Measurements from ENCODE around the gene PDCD6IP.
"Not testable (repeated sequence)": the region's sequence is repeated elsewhere in the genome, so short reads cannot be mapped to it uniquely, and the experiment has no call there.

Gene PDCD6IP, protein sequence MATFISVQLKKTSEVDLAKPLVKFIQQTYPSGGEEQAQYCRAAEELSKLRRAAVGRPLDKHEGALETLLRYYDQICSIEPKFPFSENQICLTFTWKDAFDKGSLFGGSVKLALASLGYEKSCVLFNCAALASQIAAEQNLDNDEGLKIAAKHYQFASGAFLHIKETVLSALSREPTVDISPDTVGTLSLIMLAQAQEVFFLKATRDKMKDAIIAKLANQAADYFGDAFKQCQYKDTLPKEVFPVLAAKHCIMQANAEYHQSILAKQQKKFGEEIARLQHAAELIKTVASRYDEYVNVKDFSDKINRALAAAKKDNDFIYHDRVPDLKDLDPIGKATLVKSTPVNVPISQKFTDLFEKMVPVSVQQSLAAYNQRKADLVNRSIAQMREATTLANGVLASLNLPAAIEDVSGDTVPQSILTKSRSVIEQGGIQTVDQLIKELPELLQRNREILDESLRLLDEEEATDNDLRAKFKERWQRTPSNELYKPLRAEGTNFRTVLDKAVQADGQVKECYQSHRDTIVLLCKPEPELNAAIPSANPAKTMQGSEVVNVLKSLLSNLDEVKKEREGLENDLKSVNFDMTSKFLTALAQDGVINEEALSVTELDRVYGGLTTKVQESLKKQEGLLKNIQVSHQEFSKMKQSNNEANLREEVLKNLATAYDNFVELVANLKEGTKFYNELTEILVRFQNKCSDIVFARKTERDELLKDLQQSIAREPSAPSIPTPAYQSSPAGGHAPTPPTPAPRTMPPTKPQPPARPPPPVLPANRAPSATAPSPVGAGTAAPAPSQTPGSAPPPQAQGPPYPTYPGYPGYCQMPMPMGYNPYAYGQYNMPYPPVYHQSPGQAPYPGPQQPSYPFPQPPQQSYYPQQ

DNA sequence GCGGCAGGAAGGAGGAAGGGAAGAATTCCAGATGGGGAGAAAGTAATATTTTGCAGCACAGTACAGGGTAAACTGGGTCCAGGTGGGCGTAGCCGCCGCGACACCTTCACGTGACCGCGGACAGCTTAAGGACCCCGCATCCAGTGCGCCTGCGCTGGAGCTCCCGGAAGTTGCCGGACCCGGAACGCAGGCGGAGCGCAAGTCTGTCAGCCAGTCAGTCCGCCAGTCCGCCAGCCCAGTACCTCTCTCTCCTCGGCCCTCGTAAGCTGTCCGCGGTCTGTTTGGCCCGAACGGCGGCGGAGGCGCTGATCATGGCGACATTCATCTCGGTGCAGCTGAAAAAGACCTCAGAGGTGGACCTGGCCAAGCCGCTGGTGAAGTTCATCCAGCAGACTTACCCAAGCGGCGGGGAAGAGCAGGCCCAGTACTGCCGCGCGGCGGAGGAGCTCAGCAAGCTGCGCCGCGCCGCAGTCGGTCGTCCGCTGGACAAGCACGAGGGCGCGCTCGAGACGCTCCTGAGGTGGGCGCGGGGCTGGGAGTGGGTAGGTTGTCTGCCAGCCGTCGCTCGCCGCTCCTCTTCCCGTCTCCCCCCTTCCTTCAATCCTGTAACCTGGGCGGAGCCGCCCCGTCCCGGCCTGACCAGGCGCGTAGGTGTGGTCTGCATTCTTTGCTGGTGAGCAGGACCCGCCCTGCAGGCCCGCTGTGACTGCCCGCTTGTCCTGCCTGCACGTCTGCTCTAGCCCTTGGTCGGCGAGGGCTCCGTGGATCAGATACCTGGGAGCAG lies at the start of gene PDCD6IP:
Gene PDCD6IP (plus strand): TSS at position 213 of the 784 bp plus-strand sequence. CDS start 99 bp downstream, at position 312.
- DNase-seq (ENCODE audit: low spot score): peak; percentile 86

DNA sequence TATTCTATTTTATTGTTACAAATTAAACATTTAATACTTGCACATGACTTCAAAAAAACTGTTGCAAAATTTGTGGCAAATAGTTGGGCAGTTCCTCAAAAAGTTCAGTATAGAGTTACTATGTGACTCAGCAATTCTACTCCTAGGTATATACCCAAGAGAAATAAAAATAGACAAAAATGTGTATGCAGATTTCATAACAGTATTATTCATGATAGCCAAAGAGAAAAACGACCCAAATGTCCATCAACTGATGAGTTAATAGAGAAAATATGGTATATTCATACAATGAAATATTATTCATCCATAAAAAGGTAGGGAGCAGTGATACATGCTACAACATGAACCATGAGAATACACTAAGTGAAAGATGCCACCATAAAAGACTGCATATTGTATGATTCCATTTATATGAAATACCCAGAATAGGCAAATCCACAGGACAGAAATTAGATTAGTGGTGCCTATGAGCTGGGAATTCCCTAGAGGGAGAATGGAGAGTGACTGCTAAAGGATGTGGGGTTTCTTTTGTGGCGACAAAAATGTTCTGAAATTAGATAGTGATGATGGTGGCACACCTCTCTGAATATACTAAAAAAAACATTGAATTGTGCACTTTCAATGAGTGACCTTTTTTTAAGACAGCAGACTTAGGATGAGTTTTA lies 48.8 kb upstream of the PDCD6IP start:
- DNase-seq (ENCODE audit: low spot score): no peak

DNA sequence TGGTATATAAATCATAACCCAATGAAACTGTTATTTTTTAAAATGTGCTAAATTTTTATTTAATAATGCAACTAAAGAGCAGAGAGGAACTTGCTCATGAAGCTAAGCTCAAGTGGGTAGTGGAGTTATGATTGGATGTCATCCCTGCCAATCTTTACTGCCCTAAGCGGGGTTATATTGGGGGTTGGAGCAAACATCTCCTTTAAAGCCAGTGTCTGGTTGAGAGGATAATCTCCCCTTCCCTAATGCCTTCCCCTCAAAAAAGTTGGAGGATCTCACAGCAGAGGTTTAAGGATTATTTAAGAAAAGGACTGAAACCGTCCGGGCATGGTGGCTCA lies 48.2 kb upstream of the PDCD6IP start:
- DNase-seq (ENCODE audit: low spot score): no peak

DNA sequence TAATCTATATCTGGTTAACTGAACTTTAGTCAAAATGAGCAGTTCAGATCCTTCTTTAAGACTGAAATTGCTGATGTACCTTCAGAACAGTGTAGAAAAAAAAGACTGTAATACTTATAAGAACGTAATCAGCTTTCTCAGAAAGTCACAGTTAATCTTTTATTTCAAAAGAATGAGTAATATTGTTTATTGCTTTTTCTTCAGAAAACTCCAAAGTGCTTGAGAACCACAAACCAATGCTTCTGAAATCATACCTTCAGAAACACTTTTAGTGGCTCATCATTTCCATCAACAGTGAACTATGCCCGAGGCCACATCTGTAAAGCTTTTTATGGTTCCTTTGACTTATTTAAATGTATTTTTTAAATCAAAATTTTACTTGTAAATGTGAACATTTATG lies 47.1 kb upstream of the PDCD6IP start:
- no peak for DNase-seq (ENCODE audit: low spot score)

DNA sequence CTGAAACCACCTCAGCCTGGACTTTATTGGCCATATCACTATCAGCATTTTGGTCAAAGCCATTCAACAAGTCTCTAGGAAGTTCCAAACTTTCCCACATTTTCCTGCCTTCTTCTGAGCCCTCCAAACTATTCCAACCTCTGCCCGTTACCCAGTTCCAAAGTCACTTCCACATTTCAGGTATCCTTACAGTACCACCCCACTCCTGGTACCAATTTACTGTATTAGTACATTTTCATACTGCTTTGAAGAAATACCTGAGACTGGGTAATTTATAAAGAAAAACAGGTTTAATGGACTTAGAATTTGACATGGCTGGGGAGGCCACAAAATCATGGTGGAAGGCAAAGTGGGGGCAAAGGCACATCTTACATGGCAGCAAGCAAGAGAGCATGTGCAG lies 44.0 kb upstream of the PDCD6IP start:
- not testable (repeated sequence) for DNase-seq (ENCODE audit: low spot score)

DNA sequence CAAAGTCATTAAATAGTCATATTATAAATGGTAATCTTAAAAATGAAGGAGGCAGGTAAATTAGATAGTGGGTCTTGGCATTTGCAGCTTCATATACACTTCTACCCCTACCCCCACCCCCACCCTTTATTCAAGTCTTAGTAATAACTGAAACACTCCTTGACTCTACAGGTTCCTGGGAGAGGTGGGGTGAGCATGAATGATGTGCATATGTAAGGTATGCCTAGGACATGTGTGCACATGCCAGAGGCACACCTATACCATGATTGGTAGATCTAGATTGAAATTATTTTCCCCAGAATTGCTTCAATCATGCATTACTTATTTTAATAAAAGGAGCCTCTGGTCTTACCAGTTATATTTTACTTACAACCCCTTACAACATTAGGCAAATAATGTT lies 40.1 kb upstream of the PDCD6IP start:
- DNase-seq (ENCODE audit: low spot score): no peak

DNA sequence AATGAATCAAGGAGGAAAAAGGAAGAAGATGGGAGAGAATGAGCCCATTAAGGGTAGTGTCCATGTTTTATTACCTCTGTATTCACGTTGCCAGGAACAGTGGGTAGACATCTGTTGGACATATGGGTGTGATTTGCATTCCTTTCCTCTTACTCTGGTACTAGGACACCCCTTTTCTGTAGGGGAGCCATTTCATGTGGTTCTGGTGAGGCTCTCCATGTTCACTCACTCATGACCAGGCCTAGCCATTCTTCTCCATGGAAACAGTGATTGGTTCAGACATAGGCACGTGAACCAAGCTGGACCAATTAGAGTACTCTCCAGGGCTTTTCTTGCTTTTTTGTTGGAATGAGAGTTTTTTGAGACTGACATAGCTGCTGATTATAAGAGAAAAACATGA lies 39.6 kb upstream of the PDCD6IP start:
- no peak for DNase-seq (ENCODE audit: low spot score)

DNA sequence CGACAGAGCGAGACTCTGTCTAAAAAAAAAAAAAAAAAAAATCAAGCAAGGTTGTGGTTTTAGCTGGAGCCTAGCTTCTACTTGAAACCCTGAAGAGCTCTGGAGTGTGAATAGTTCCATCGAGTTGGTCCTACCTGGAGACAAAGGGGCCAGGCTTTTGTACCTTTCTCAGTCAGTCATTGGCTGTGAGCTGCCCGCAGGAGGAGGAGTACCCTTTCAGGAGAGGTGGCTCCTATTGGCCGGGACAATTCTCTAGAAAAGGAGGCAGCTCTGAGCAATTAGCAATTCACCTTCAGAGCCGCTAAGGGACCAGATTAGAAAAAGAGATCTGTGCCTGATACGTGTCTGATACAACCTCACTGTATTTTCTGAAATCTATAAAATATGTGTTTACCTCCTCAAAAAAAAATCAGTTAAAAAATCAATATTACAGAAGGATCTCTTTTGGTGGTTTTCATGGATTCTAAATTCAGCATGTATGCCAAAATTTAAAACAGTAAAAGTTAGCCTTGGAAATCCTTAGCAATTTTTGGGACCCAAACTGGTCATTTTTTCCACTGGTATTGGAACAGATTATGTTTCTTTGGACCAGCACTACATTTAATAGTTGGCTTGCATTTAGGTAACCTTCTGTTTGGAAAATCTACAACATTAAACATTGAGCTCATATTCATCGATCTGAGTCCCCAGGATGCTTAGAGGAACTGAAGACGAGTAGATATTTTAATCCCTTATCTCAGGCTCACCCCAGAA lies 29.7 kb upstream of the PDCD6IP start:
- DNase-seq (ENCODE audit: low spot score): no peak

DNA sequence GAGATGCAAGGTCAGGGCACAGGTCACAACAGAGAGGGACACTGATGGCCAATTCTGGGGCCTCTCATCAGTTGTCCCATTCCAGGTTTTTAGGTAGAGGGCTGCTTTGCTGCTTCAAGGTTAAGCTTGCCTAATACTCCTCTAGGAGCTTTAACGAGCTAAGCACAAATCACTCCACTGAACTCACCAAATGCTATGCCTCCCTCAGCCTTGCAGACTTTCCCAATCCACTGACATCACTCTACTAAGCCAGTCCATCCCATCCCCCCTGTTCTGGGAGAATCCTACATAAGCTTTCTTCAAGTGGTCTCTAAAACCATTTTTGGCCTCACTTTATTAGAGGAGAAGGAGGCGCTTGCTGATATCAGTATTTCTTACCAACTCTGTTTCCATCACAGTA lies 24.8 kb upstream of the PDCD6IP start:
- DNase-seq (ENCODE audit: low spot score): no peak

DNA sequence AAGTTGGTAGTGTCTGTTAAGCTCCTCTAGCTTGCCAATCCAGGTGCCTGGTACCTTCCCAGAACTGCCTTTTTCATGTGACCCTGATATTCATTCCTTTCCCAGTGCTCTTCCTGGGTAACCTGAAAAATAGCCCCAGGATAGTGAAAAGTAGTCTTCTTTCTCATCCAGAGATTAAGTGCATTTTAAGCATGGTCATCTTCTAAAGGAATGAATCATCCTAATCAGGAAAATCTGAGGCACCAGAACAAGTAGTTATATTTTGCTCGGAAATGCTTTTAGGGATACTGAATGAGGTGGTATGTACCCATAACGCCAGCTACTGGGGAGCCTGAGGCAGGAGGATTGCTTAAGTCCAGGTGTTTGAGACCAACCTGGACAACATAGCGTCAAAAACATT lies 23.1 kb upstream of the PDCD6IP start:
- DNase-seq (ENCODE audit: low spot score): no peak

DNA sequence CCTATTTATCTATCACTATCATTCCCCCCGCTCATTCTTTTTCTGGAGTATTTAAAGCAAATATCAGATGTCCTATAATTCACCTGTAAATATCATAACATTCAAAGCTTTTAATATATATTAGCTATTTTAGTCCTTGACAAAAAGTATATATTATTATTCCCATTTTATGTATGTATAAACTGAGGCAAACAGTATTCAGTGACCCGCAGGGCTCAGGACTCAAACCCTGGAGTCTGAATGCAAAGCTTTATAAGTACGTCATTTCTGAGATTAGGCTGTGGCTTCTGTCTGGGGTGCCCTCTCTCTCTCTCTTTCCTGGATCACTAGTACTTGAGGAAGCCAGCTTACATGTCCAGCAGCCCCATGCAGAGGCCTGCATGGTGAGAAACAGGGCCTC lies 20.4 kb upstream of the PDCD6IP start:
- no peak for DNase-seq (ENCODE audit: low spot score)

DNA sequence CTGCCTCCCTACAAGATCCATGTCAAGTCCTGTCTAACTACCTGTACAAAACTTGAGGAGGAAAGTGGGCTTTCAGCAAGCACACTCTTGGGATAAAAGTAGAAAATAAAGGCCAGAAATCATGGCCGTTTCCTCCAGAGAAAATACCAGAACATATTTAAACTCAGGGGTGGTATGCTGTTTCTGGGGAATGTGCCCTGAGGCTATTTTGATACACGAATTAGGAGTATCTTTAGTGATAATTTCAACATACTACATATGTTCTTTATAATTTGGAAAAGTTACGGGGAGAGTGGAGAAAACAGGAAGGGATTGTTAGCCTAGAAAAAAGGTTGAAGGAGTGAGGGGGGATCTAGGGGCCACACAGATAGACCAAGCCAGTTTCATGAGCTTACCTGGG lies 18.7 kb upstream of the PDCD6IP start:
- no peak for DNase-seq (ENCODE audit: low spot score)

DNA sequence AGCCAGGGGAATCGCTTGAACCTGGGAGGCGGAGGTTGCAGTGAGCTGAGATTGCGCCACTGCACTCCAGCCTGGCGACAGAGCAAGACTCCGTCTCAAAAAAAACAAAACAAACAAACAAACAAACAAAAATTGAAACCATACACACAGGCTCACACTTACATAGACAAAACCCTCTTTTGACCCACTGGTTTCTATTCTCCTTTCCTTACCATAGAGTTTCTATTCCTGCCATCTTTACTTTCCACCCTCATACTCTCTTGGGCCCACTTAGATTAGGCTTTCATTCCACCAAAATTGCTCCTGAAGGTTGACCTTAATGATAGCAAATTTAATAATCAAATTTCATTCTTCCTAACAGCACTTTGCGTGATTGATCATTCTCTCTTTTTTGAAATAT lies 17.0 kb upstream of the PDCD6IP start:
- DNase-seq (ENCODE audit: low spot score): not testable (repeated sequence)

DNA sequence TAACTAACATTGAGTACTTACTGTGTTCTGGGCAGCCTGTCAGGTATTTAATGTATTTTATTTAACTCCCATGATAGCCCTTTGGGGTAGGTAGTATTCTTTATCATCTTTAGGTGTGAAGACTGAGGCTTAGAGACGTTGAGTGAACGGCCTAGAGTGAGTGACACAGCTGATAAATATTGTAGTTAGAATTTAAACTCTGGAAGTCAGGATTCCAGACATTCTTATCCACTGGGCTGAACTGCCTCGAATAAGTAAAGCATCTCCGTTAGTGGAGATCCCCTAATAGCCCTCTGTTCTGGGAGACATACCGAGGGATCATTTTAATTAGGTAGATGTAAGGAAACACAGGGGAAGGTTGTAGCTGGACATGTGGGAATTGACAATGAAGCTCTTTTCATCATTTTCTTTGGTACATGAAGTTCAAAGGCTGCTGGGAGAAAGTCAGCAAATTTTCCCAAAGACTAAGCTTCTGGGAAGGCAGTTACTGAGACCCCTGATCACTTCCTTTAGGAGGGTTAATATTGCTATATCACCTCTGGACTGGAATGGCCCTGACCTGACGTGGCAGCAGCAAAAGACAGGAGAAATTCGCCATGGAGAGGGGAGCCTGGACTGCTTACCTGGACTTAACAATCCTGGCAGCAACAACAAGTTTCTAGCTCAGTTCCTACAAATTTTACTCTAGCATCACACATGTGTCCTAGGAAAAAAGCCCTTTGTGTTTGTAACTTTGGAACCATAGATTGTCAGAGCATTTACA lies 11.7 kb upstream of the PDCD6IP start:
- DNase-seq (ENCODE audit: low spot score): no peak

DNA sequence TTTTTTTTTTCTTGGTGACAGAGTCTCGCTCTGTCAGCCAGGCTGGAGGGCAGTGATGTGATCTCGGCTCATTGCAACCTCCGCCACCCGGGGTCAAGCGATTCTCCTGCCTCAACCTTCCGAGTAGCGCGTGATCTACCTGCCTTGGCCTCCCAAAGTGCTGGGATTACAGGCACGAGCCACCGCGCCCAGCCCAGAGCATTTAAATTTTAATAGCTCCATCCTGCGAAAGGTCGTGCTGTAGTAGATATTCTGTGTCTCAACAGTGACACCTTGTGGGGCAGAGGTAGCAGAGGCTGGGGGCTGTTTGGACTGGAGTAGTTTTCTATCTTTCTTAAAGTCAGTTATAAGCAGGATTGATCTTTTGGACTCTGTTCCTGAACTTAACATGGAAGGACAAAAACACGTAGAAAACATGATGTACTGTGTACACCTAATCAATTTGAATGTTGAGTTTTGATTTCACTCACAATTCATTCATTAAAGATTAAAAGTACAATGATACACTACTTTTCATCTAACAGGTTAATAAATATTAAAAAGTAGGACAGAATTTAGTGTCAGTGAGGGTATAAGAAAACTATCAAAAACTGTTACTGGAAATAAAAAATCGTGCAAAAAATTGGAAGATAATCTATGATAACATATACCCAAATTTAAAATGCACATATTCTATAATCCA lies 11.0 kb upstream of the PDCD6IP start:
- peak; percentile 32 for DNase-seq (ENCODE audit: low spot score)

DNA sequence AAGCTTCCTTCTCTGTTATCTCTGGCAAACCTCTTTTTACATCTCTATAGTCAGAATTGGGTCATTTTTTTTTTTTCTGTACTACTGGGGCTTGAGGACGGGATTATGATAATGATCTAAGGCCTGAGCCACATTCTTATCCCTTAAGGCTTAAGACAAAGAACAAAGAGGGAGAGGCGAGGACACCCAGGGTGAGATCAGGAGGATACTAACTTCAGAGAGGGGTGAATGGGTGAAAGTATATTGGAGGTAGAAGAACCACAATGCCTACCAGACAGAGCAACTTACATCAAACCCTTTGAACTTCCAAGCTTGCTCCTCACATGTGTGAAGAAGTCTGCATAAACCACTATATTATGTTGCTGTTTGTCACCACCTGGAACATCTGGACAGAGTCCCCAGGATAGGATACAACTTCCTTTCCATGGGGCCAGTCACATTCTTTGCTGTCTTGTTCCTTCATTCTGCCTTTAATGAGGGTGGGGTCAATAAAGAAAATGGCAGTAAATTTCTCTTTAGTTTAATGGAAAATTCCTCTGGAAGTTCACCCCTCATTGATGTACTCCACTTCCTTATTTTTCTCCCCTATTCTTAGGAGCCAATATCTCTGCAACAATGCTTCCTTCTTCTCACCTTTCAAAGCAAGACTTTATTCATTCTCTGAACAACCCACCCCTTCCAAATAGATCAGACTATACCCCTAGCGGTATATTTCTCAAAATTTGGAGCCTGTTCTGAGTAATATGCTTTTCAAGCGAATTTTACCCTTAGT lies 9.1 kb upstream of the PDCD6IP start:
- DNase-seq (ENCODE audit: low spot score): no peak

DNA sequence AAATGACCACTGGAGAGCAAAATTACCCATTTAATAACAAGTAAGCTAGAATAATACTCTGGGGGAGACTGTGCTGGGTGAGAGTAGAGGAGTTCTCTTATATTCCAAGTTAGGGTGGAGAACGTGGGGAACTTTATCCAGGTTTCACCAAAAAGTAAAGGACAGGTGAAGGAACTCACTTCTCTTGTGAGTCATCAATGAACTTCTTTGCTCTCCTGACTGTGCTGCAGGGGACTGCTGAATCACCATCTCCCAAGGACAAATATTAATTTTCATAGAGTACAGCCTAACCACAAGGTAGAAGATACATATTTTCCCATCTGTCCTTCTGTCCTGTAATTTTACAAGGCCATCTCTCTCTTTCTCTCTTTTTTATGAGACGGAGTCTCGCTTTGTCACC lies 8.3 kb upstream of the PDCD6IP start:
- DNase-seq (ENCODE audit: low spot score): no peak

DNA sequence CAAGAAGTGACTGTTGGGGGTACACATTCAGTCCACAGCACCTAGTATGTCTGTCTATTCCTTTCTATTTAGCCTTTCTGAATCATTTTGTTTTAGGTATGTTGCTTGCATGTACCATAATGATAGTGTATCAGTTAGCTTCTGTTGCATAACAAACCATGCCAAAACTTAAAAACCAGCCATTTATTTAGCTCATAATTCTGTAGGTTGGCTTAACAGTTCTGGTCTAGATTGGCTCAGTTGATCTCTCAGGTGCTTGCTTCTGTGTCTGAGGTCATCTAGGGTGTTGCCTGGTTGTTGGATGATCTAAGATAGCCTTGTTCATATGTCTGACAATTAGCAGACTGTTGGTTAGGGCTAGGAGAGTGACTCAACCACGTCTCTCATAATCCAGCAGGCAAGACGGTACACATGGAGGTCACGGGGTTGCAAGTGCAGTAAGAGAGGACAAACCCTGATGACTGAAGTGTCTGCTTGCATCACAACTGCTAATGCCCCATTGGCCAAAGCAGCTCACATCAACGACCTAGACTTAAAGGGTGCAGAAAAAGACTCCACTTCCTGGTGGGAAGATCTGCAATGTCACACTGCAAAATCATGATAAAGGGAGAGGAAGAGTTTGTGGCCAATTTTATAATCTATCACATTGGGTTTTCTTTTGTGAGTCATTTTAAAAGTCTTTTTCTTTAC lies 6.8 kb upstream of the PDCD6IP start:
- DNase-seq (ENCODE audit: low spot score): no peak
